Hepatocyte (in vitro differentiated cells): ENCODE results near the gene REXO1. TPM values are rescaled to one million over a fixed set of nuclear protein-coding genes. Genes with fewer than 3 reads are reported as not detected.

Source experiments
- DNase-seq: peaks from one replicate; pipeline ENCODE4 v3.0.0-alpha.2; 2016; ENCODE audit warnings: low spot score
- H2AFZ ChIP-seq: fragments of 200-600 bp; sonication (generic); 2 replicates; pipeline ENCODE4 v1.6.0; 2016; ENCODE audit warnings: antibody characterized with exemption, mild to moderate bottlenecking
- H3K27ac ChIP-seq: fragments of 200-600 bp; sonication (generic); 2 replicates; pipeline ENCODE4 v1.5.1; 2016; ENCODE audit warnings: mild to moderate bottlenecking
- H3K27me3 ChIP-seq: fragments of 200-600 bp; sonication (generic); 2 replicates; pipeline ENCODE4 v1.6.1; 2016
- H3K36me3 ChIP-seq: fragments of 200-600 bp; sonication (generic); replicated peaks from 2 replicates; pipeline ENCODE4 v1.5.1; 2016; ENCODE audit warnings: low read depth; ENCODE audit not compliant: insufficient read depth
- H3K4me1 ChIP-seq: fragments of 200-600 bp; sonication (generic); 2 replicates; pipeline ENCODE4 v1.5.1; 2016; ENCODE audit warnings: mild to moderate bottlenecking, moderate library complexity; ENCODE audit not compliant: insufficient read depth
- H3K4me2 ChIP-seq: fragments of 200-600 bp; sonication (generic); 2 replicates; pipeline ENCODE4 v1.6.0; 2016
- H3K4me3 ChIP-seq: fragments of 200-600 bp; sonication (generic); 2 replicates; pipeline ENCODE4 v1.5.1; 2016; ENCODE audit warnings: mild to moderate bottlenecking
- H3K79me2 ChIP-seq: fragments of 200-600 bp; sonication (generic); 2 replicates; pipeline ENCODE4 v1.6.0; 2017; ENCODE audit warnings: mild to moderate bottlenecking
- H3K9me2 ChIP-seq: fragments of 200-600 bp; sonication (generic); replicated peaks from 2 replicates; pipeline ENCODE4 v1.6.0; 2017; ENCODE audit warnings: mild to moderate bottlenecking; ENCODE audit not compliant: insufficient read depth
- H3K9me3 ChIP-seq: fragments of 200-600 bp; sonication (generic); 2 replicates; pipeline ENCODE4 v1.5.1; 2016; ENCODE audit warnings: low read depth, mild to moderate bottlenecking
- H4K20me1 ChIP-seq: fragments of 200-600 bp; sonication (generic); 2 replicates; pipeline ENCODE4 v1.6.0; 2016; ENCODE audit warnings: mild to moderate bottlenecking; ENCODE audit not compliant: insufficient read depth, poor library complexity, severe bottlenecking
- CTCF ChIP-seq: fragments of 200-600 bp; sonication (generic); IDR thresholded peaks from 2 replicates; pipeline ENCODE4 v1.5.1; 2016; ENCODE audit warnings: antibody characterized with exemption, mild to moderate bottlenecking; ENCODE audit not compliant: poor library complexity
- EZH2 ChIP-seq: fragments of 200-600 bp; sonication (generic); IDR thresholded peaks from 2 replicates; pipeline ENCODE4 v1.6.1; 2016; ENCODE audit warnings: antibody characterized with exemption, mild to moderate bottlenecking, borderline replicate concordance
- EZH2phosphoT487 ChIP-seq: fragments of 200-600 bp; sonication (generic); IDR thresholded peaks from one replicate; pipeline ENCODE4 v1.6.1; 2018; ENCODE audit warnings: antibody characterized with exemption, mild to moderate bottlenecking, low read depth, moderate library complexity; ENCODE audit not compliant: unreplicated experiment, severe bottlenecking
- WGBS: methylation state at CpG from one replicate; pipeline ENCODE4 v1.1.6; 2016; ENCODE audit warnings: low lambda C conversion rate; ENCODE audit errors: missing lambda C conversion rate; 5-methylcytosine and 5-hydroxymethylcytosine counted together
- polyA plus RNA-seq: library from polyadenylated mRNA; unstranded; fragments of >200 nt; fragmentation: Nextera tagmentation; extraction: Ambion mirVana; gene quantifications from 2 replicates; pipeline ENCODE4 v1.2.1, GENCODE V29; 2016
- total RNA-seq: library from RNA; depleted of rRNA; stranded (reverse); fragments of >200 nt; gene quantifications from 2 replicates; pipeline ENCODE4 v1.2.3, GENCODE V29; 2014

The REXO1 gene
- total and polyA plus RNA-seq, 2 experiments from 2014 or later, result 13.4 to 22.8 TPM

GRCh38 chr19:1866693-1867348, 18.5 kb upstream of the REXO1 start:
- Histone ChIP-seq H3K9me2 (no peaks in the 10 kb centered on the region), H4K20me1 (peaks cover 8% of the 10 kb centered on the region), H3K4me1 (peaks cover 9% of the 10 kb centered on the region), H3K4me2 (no peak overlapping the region), H3K27me3 (no peaks in the 10 kb centered on the region), H3K9me3 (no peaks in the 10 kb centered on the region), H3K27ac (no peak overlapping the region), H2AFZ (no peak overlapping the region), H3K4me3 (no peak overlapping the region), H3K36me3 (no peaks in the 10 kb centered on the region), H3K79me2 (peaks cover 32% of the 10 kb centered on the region)
- 91% methylated on average over 8 of the region's 8 CpGs for WGBS
- TF ChIP-seq EZH2phosphoT487 (no peak), CTCF (no peak), EZH2 (no peak)
- no peak for DNase-seq

- TF ChIP-seq EZH2, result no peak
- no peak for TF ChIP-seq EZH2phosphoT487
- Histone ChIP-seq H3K9me2 (no peaks in the 10 kb centered on the region), H3K79me2 (peaks cover 32% of the 10 kb centered on the region), H2AFZ (peak overlapping the region; percentile 97), H3K4me3 (no peak overlapping the region), H3K36me3 (no peaks in the 10 kb centered on the region), H3K27me3 (no peaks in the 10 kb centered on the region), H3K27ac (peak overlapping the region; percentile 90), H3K9me3 (no peaks in the 10 kb centered on the region), H3K4me1 (peaks cover 23% of the 10 kb centered on the region), H4K20me1 (peaks cover 22% of the 10 kb centered on the region), H3K4me2 (peak overlapping the region; percentile 99)
- DNase-seq, result no peak
- 83% methylated on average over 17 of the region's 17 CpGs for WGBS
These were observed 17.1 kb upstream of the REXO1 start for GRCh38 chr19:1865172-1866010.

GRCh38 chr19:1864480-1865171, 16.3 kb upstream of the REXO1 start:
- no peaks in the 10 kb centered on the region for H3K9me2 ChIP-seq
- H3K79me2 ChIP-seq, result peaks cover 35% of the 10 kb centered on the region
- peaks cover 31% of the 10 kb centered on the region for H3K4me1 ChIP-seq
- H3K27ac ChIP-seq, result peak overlapping the region; percentile 90
- H3K36me3 ChIP-seq, result no peaks in the 10 kb centered on the region
- TF ChIP-seq EZH2phosphoT487, result no peak
- peak; percentile 71 for TF ChIP-seq CTCF
- no peak for TF ChIP-seq EZH2
- H2AFZ ChIP-seq, result peak overlapping the region; percentile 97
- peak overlapping the region; percentile 99 for H3K4me2 ChIP-seq
- no peaks in the 10 kb centered on the region for H3K27me3 ChIP-seq
- no peaks in the 10 kb centered on the region for H3K9me3 ChIP-seq
- 14% methylated on average over 18 of the region's 52 CpGs for WGBS
- peak overlapping the region; percentile 86 for H3K4me3 ChIP-seq
- H4K20me1 ChIP-seq, result peaks cover 27% of the 10 kb centered on the region
- DNase-seq, result peak; percentile 87
